DOHH2 (cell line): ENCODE data around the gene STMN3.

Experiments used
- CTCF ChIP-seq: fragments of 200-600 bp; sonication (generic); IDR thresholded peaks from one replicate; pipeline ENCODE4 v1.5.1; 2014; ENCODE audit warnings: antibody characterized with exemption, mild to moderate bottlenecking, low read depth, low read length; ENCODE audit not compliant: poor library complexity, severe bottlenecking
- EZH2phosphoT487 ChIP-seq: fragments of 200-600 bp; sonication (generic); IDR thresholded peaks from 2 replicates; pipeline ENCODE4 v1.6.1; 2017; ENCODE audit warnings: borderline replicate concordance, mild to moderate bottlenecking, antibody characterized with exemption, low read length, moderate library complexity, mixed read lengths

DNA sequence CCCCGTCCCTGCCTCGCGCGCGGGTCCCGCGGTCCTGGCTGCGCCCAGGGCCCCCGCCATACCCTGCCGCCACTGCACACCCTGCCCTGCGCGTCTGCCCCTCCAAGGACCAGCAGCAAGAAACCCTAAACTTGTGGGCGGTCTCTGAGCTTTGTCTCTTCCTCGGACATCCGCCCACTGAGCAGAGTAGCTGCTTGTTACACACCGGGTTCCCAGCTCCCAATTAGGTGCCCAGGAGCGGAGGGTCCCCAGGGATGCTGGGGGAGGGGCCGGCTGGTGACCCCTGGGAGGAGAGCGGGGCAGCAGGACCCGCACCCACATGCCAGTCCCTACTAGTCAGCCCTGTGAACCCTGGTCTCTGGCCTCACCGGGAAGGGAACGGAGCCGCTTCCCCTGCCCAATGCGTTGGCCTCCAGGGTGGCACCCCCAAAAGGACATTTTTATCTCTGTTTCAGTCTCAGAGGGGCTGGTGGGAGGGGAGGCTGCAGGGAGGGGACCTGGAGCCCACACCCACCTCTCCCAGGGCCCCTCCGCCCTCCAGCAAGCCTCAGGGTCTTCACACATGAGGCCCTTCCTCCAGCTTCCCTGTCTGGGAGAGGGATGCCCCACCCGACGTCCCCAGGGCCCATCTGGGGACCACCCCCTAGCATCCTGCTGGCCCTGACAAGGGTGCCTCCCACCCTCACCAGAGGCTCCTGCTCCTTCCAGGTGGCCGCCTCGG is 10.5 kb downstream of the STMN3 start:
- TF ChIP-seq CTCF (no peak), EZH2phosphoT487 (no peak)
